LNCaP clone FGC (cell line): ENCODE measurements around the gene RAB11FIP4.

Experiments
- DNase-seq: peaks from one replicate; pipeline ENCODE4 v3.0.0-alpha.2; 2011; ENCODE audit warnings: low read depth
- H3K4me3 ChIP-seq: 2 replicates; pipeline ENCODE4 v1.5.1; 2011; ENCODE audit warnings: mild to moderate bottlenecking, low read depth, low read length, control low read depth
- TF ChIP-seq, protein P1 (sequence below): IDR thresholded peaks from 2 replicates; pipeline ENCODE4 v1.5.1; 2012; ENCODE audit warnings: mild to moderate bottlenecking; ENCODE audit not compliant: control insufficient read depth, insufficient read depth; ENCODE audit errors: extremely low read depth

Gene RAB11FIP4

DNA sequence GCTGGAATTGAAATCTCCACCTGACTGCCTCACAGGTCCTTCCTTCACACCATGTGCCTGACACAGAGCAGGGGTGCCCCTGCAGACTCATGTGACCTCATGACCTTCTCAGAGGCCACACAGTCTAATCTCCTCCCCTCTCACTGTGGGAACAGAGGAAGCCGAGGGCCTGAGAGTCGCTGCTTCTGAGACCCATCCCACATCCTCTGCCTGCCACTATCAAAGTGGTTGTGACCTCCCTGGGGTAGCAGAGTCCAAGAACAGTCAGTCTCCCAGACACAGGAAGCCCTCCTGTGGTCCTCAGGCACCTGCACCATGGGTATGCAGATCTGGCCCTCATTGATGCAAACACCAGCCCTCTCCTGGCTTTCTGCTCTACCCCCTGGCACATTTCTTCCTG lies 78.5 kb downstream of the RAB11FIP4 start:
- no peak for DNase-seq
- TF ChIP-seq, protein P1, sequence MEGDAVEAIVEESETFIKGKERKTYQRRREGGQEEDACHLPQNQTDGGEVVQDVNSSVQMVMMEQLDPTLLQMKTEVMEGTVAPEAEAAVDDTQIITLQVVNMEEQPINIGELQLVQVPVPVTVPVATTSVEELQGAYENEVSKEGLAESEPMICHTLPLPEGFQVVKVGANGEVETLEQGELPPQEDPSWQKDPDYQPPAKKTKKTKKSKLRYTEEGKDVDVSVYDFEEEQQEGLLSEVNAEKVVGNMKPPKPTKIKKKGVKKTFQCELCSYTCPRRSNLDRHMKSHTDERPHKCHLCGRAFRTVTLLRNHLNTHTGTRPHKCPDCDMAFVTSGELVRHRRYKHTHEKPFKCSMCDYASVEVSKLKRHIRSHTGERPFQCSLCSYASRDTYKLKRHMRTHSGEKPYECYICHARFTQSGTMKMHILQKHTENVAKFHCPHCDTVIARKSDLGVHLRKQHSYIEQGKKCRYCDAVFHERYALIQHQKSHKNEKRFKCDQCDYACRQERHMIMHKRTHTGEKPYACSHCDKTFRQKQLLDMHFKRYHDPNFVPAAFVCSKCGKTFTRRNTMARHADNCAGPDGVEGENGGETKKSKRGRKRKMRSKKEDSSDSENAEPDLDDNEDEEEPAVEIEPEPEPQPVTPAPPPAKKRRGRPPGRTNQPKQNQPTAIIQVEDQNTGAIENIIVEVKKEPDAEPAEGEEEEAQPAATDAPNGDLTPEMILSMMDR = no peak
- no peak overlapping the region for H3K4me3 ChIP-seq

DNA sequence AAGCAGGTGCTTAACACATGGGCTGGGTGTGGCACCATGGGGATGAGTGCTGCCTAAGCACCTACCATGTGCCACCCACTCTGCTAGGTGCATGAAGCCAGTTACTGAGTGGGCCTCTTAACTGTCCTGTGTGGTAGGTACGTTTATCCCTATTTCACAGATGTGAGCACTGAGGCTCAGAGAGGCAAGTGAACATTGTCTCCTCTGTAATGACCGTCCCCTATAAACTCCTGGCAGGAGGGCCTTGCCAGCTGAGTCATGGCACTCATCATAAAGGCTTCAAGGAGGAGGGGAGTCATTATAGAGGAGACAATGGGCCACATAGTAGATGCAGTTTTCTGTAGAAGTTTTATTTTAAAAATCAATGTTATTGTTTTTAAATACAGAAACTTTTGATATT lies 79.1 kb downstream of the RAB11FIP4 start:
- no peak overlapping the region for H3K4me3 ChIP-seq
- TF ChIP-seq, protein P1 = no peak
- no peak for DNase-seq

DNA sequence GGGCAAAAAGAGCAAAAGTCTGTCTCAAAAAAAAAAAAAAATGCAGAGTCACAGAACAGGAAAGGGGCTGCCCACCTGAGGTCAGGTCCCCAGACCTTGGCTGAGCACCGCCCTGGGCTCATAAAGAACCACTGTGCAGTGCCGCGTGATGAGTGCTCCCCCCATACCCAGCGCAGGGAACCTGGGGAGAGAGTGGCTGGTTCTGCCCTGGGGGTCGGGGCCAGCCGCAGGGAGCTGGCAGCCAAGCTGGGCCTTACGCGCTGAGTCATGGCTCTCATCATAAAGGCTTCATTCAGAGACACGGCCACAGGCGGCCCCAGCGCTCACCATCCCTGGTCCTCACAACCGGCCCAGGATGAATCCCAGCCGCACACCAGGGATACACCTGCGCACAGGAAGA lies 80.7 kb downstream of the RAB11FIP4 start:
- no peak for DNase-seq
- no peak overlapping the region for H3K4me3 ChIP-seq
- TF ChIP-seq, protein P1 = no peak

DNA sequence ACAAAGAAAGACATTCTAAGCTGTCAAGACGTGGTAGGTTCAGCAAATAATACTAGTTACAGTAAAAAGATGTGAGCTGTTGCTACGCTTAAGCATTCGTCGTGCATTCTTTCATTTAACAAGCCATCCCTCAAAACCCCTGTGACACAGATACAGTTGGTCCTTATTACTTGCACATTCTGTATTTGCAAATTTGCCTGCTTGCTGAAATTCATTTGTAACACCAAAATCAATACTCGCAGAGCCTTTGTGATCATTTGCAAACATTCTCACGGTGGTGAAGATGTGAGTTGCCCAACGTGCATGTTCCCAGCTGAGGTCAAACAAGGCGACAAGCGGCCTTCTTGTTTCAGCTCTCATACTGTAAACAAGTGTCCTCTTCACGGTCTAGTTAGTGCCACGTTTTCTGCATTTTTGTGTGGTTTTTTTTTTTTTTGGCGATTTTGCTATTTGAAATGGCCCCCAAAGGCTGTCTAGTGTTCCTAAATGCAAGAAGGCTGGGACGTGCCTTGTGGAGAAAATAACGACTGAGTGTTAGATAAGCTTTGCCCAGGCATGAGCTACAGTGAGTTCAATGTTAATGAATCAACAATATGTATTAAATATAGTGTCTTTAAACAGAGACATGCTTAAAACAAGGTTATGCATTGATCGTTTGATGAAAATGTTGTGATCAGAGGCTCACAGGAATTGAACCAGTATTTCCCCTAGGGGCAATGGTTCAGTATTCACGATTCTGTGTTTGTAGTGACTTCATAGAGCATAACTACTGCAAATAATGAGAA lies 84.1 kb downstream of the RAB11FIP4 start:
- TF ChIP-seq, protein P1 = no peak
- no peak for DNase-seq

DNA sequence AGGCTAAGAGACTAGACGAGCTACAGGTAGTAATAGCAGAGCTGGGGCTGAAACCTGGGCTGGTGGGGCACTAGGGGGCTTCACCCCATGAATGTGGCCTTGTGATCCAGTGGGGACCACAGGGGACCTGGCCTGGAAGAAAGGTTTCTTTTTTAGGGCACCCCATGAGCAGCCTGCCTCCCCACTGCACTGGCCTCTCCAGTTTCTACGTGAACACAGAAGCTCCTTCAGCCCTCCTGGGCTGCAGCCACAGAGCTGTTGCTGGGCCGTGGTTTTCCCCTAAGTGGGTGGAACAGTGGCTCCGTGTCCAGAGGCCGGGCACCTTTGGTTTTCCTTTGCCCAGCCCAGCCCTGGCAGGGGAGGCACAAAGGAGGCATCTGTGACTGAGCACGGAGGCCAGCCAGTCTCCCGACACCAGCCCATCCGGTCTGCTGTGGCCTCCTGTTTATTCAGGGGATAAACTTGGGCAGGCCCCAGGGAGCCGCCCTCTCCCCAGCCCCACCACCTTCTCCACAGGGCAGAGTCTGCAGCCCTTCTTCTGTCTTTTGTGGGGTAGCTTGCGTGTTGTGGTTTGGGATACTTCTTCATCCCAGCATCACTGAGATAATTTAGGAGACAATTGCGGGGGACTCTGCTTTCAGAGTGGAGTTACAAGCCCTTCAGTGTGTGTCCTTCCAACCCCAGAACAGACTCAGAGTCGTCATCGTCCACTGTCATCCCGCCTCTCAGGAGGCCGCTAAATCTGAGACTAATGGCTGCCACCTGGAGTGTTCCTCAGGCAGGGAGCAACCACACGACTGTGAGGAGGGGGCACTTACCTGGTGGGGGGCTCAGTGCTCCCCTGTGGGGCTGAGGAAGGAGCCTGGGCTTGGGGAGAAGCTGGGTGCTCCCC lies 85.3 kb downstream of the RAB11FIP4 start:
- DNase-seq = no peak
- no peak overlapping the region for H3K4me3 ChIP-seq
- TF ChIP-seq, protein P1 = no peak

More for the DNA sequence above, 84.1 kb downstream of the RAB11FIP4 start:
- H3K4me3 ChIP-seq = no peak overlapping the region

DNA sequence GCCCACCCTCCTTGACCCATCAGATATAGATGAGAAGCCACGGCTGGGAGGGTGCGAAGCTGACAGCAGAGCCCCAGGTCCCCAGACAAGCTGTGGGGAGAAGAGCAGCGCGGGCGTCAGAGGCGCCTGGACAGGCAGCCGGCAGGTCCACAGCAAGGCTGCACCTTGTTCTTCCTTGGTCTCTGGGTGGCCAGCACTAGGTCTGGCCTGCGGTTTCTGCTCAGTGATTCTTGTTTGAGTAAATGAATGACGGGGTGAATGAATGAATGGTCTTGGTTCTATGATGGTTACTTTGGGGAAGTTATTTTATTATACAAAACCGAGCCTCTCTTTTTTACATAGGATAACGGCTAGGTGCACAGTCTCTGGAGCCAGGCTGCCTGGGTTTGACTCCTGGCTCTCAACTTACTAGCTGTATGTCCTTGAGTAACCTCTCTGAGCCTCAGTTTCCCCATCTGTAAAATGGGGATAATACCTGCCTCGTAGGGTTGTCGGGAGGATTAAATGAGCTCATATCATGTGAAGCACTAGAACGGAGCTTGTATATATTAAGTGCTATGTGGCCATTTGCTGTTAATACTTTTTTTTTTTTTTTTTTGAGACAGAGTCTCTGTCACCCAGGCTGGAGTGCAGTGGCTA lies 86.1 kb downstream of the RAB11FIP4 start:
- no peak for DNase-seq
- H3K4me3 ChIP-seq = no peak overlapping the region
- TF ChIP-seq, protein P1 = no peak
